GM12878 (cell line): ENCODE measurements around the gene ASCL4.

Source experiments
- CTCF ChIP-seq, 3 experiments: IDR thresholded peaks in 2 of 3; conservative IDR thresholded peaks in 1 of 3; 2 replicates each; pipeline ENCODE4 v1.5.1; 2011; ENCODE audit warnings: low read depth in 3 of 3, low read length in 3 of 3, mild to moderate bottlenecking in 3 of 3, control low read depth in 2 of 3, moderate library complexity in 2 of 3, inconsistent platforms in 1 of 3, mixed read lengths in 1 of 3; ENCODE audit not compliant: control insufficient read depth in 2 of 3, insufficient read depth in 1 of 3; ENCODE audit errors: extremely low read depth in 1 of 3
- POLR2A ChIP-seq: IDR thresholded peaks from 2 replicates; pipeline ENCODE4 v1.6.1; 2011; ENCODE audit warnings: low read depth, mild to moderate bottlenecking, low read length

DNA sequence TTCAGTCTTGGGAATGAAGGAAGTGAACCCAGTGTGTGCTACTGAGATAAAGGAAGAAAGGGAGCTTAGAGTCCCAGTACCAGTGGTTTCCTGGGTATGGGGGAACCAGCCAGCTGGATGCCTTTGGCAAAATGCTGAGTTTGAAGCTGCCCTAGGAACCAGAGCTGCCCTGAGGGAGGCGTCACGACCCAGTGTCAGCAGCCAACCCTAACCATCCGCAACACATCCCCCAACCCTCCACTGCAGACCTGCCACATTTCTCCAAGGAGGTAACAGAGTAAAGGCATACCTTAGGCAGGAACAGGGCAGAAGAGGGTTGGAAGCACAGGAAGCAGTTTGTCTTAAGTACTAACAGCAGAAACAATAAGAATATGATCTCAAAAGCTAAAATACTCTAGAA is 42.1 kb upstream of the ASCL4 start:
- TF ChIP-seq POLR2A (0 out of 2 replicates have a peak, but pooled peaks have one; percentile 31), CTCF (IDR thresholded peaks at IDR 0.05 in 2 of 3, conservative IDR thresholded peaks at IDR 0.05 in 1 of 3; ENCODE audit: control insufficient read depth in 2 of 3, extremely low read depth in 1 of 3, insufficient read depth in 1 of 3, low read depth in 3 of 3, low read length in 3 of 3) (no peak)
